GM19023 (cell line): ENCODE measurements around the gene FRS3.

Source experiments
- ATAC-seq: cut with Tn5 transposase; IDR thresholded peaks from one replicate; pipeline ENCODE4 v1.9.1; 2021; ENCODE audit warnings: mild to moderate bottlenecking, moderate library complexity; ENCODE audit not compliant: unreplicated experiment

FRS3 gene

DNA sequence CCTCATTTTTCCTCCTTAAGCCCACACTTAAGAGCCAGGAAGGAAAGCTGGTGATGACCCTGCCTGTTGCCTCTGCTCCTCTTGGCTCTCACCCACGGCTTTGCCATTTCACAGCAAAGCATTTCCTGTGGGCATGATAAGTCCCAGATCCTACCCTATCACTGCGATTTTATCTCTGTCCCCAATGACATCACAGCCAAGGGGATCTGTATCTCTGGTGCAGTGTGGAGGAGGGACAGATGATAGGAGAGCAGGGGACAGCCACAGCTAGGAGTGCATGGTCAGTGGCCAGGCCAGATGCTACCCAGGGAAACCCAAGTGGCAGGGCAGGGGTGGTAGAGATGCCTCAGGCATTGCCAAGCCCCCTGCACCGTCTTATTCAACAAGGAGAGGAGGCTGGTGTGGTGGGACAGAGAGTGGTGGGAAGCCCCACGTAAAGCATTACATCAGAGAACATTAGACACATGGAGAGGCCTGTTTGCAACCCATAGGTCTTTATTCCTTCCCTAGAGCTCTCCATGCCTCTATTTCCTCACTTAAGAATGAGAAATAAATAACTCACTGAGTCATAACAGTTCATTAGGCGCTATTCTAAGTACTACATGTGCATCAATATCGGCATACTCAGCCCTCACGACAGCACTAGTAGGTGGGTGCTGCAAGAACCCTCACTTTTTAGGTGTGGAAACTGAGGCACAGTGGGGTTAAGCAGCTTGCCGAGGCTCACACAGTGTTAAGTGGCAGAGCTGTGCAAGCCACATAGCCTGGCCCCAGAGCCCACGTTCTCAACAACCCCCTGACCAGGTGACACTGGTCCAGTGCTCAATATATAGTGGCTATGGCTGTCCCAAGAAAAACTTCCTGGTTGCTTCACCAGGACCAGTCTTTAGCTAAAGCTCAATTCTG, 48.9 kb downstream of the FRS3 start:
- ATAC-seq = no peak

- ATAC-seq = no peak
Observed at GRCh38 chr6:41729624-41730023, 50.1 kb downstream of the FRS3 start.

DNA sequence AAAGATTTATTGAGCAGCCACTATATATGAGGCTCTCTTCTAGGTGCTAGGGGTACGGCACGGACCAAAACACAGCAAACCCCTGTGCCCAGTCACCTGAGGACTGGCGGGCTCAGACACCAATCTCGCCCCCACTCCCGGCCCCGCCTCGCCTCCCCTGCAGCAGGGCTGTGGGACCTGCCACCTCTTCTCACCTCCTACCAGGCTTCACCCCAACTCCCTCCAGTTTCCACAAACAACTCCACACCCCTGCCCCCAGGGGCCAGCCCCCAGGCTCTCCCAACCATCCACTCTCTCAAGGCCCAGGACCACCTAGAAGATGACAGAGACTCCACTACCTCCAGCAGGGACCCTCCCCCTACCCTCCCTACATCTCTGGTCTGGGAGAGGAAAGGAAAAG, 50.7 kb downstream of the FRS3 start:
- ATAC-seq = no peak

DNA sequence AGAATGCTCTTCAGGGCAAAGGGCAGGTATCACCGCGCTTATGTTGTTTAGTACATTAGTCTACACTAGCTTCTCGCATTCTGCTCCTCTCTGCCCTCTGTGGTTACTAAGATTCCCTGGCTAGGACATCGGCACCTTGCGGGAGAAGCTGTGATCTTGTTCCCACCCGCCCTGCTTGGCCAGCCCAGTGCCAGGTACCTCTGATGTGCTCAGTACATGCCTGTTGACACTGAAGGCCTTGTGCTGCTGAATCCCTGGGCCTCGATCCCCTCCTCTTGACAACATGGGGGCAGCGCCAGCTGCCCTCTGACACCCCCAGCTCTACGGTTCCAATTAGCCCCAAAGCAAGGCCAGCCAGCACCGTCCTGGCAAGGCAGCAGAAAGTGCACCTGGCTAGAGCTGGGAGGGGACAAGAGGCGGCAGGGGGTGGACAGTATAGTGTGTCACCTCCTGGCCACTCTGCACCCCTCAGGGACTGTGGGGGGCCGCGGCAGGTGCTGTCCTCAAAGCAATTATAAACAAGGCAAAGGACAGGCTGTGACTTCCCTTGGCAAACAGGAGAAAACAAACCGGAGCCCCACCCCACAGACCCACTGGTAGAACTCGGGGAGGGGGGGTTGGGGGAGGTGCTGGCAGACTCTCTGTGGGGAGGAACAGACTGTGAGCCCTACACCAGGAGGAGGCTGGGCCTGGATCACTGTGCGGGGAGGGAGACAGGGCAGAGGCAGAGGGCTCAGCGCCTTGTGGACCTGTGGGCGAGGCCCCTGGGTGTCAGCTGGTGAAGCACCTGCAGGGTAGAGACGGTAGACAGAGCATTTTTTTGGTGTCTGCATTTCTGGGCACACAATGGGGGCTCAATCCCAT, 51.4 kb downstream of the FRS3 start:
- ATAC-seq = no peak

- no peak for ATAC-seq
Observed at GRCh38 chr6:41727705-41728072, 52.0 kb downstream of the FRS3 start.

GRCh38 chr6:41726876-41727275, 52.8 kb downstream of the FRS3 start:
- ATAC-seq = no peak

- no peak for ATAC-seq
Observed at GRCh38 chr6:41724586-41725501, 54.9 kb downstream of the FRS3 start.

DNA sequence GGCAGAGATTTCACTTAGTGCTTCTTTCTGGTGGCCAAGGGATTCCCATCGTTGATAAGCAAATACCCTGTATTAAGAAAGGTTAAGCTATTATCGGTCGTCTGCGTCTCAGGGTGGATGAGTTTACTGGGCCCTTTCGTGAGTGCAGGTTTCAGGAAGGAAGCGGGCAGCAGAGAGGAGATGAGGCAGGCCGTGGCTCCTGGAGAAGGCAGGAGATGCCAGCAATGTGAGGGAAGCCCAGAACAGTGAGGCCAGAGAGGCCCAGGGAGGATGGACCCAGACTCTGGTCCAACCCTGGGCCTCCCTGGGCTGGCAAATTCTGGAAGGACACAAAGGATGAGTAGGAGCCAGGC, 55.5 kb downstream of the FRS3 start:
- ATAC-seq = no peak

GRCh38 chr6:41723530-41724227, 56.0 kb downstream of the FRS3 start:
- peak; percentile 77 for ATAC-seq

DNA sequence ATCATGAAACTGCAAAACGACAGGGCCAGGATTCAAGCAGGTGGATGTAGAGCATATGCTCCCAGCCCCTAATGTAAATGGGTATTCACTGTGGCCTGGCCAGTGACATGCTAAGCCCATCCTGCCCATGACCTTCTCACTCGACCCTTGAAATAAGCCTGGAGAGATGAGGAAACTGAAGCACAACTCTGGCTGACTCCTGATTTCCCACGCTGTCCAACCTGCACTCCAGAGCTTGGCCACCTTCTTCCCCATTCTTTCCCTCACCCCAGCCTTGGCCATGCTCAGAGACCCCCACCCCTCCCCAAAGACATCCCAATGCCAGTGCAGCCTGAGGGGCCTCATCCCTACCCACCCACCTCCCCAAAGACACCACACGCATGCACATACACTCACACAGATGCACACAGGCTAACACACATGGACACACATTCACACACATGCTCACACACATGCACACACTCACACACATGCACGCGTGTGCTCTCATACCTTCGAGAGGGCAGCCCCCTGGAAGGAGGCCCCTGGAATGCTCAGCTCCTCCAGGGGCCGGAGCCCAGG, 56.7 kb downstream of the FRS3 start:
- ATAC-seq = no peak

DNA sequence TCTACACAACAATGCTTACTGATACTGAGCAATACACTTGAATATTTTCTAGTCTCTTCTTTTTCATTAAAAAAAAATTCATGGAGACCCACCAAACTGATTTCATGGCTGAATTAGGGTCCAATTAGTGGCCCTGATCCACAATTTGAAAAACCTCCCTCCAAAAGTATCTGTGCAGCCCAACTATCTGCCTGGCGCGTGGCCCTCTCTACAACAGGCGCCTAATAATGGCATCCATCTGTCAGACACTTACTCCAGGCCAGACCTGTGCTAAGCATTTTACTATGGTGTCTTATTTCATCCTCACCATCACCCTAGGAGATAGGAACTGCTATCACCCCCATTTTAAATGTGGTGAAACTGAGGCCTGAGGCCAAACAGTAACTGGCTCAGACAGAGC, 58.3 kb downstream of the FRS3 start:
- no peak for ATAC-seq

- no peak for ATAC-seq
Observed at GRCh38 chr6:41720783-41721182, 58.9 kb downstream of the FRS3 start.

DNA sequence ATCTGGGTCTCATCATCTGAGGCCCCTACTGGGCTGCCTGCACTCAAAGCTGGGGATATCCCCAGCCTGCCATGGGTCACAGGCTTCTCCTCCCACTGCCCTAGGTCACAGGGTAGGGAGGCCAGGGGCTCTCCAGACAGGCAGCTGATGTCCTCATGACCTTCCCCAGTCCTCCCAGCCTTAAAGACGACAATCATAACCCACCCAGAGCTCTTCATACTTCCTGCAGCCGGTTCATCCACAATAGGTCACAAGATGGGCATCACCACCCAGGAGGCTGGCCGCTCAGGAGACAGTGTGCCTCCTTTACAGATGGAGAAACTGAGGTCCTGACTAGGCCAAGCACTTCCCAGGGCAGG, 59.5 kb downstream of the FRS3 start:
- ATAC-seq = no peak
